HG02678 (cell line): ENCODE results near the gene ZNF598.
"Not testable (repeated sequence)": the region's sequence is repeated elsewhere in the genome, so short reads cannot be mapped to it uniquely, and the experiment has no call there.

Source experiments
- ATAC-seq: cut with Tn5 transposase; IDR thresholded peaks from one replicate; pipeline ENCODE4 v1.9.1; 2021; ENCODE audit warnings: mild to moderate bottlenecking, moderate library complexity; ENCODE audit not compliant: unreplicated experiment

Gene ZNF598

DNA sequence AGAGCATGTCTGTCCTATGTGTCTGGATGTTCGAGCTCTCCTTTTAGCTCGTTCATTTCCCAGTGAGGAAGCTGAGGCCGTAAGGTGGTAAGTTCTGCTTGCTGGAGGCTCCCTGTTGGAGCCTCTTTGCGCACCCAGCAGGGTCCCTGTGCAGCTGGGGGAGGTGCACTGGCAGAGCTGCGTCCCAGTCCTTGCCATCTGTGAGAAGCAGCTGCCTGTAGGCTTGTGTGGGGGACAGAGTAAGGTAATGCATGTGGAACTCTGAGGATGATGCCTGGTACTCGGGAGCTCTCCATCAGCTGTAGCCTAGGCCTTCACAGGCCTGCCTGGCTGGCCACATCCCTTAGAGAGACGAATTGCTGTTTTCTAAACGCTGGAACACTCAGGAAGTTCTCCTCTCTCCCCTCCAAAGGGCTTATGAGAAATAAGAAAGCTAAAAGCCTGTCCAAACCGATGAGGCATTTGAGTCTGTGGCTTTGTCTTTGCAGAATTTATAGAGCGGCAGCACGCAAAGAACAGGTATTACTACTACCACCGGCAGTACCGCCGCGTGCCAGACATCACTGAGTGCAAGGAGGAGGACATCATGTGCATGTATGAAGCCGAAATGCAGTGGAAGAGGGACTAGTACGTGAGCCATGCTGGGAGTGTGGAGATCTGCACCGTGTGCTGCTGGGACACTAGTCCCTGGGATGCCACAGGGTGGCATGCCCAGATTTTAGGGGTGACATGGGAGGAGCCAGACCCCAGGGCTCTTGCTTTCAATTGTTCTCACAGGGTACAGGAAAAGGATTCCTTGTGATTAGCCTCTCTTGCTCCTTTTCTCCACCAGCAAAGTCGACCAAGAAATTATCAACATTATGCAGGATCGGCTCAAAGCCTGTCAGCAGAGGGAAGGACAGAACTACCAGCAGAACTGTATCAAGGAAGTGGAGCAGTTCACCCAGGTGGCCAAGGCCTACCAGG is 48.7 kb downstream of the ZNF598 start:
- no peak for ATAC-seq

DNA sequence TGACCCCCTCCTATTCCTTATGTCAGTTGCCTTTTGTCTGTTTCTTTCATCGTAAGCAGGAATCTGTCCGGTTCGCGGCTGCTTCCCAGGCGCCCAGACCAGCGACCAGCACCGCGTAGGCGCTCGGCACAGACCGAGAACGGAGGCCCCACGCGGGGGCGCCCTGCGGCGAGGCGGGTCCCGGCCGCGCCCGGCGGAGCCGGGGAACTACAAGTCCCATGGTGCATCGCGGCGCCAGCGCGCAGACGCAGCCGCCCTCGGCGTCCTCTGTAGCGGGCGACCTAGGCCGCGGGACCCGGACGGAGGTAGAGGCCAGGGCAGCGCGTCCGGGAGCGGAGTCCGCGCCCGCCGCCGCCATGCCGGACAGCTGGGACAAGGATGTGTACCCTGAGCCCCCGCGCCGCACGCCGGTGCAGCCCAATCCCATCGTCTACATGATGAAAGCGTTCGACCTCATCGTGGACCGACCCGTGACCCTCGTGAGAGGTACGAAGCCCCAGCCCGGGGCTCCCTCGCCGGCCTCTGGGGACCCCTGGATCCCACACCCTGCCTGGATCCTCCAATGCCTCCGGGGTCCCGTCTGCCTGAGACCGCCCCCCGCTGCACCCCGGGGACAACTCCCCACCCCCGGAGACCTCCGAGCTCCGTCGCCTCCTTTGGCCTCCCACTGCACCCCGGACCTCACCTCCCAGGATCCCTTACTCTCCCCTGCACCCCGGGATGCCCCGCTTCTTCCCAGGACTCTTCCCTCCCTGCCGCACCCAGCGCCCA is 50.2 kb downstream of the ZNF598 start, which contains the start of gene NDUFB10:
Gene NDUFB10 (plus strand): TSS at position 270 of the 771 bp plus-strand sequence. CDS start 87 bp downstream, at position 357.
- ATAC-seq: peak; percentile 80

DNA sequence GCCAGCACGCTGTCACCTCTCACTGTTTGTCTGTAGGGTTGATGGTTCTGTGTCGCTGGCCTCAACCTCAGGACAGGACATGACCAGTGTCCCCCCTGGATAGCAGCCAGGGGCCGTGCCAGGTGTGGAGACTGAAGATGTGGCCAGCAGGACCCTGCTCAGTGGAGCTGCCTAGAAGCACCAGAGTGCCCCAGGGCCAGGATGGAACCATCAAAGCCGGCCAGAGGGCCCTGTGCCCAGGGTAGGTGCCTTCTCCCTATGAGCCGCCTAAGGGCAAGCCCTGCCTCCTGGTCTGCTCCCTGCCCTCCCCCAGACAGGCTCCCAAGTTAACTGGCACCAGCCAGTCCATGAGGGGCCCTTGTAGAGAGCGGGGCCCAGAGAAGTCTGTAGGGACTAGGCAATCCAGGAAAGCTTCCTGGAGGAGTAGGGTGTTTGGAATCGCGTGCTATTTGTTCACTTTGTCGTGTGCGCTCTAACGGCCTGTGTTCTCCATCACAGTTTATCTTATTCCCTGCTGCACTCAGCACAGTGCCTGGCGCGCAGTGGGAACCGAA is 50.8 kb downstream of the ZNF598 start:
- no peak for ATAC-seq

DNA sequence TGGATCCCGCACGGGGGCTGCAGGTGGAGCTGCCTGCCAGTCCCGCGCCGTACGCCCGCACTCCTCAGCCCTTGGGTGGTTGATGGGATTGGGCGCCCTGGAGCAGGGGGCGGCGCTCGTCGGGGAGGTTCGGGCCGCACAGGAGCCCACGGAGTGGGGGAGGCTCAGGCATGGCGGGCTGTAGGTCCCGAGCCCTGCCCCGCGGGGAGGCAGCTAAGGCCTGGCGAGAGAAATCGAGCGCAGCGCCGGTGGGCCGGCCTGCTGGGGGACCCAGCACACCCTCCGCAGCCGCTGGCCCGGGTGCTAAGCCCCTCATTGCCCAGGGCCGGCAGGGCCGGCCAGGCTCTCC is 51.5 kb downstream of the ZNF598 start:
- ATAC-seq: not testable (repeated sequence)

DNA sequence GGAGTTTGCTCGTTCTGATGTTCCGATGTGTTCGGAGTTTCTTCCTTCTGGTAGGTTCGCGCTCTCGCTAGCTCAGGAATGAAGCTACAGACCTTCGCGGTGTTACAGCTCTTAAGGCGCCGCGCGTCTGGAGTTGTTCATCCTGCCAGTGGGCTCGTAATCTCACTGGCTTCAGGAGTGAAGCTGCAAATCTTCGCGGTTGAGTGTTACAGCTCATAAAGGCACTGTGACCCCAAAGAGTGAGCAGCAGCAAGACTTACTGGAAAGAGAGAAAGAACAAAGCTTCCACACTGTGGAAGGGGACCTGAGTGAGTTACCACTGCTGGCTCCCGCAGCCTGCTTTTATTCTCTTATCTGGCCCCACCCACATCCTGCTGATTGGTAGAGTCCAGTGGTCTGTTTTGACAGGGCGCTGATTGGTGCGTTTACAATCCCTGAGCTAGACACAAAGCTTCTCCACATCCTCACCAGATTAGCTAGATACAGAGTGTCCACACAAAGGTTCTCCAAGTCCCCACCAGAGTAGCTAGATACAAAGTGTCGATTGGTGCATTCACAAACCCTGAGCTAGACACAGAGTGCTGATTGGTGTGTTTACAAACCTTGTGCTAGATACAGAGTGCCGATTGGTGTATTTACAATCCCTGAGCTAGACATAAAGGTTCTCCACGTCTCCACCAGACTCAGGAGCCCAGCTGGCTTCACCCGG is 52.0 kb downstream of the ZNF598 start:
- ATAC-seq: not testable (repeated sequence)

DNA sequence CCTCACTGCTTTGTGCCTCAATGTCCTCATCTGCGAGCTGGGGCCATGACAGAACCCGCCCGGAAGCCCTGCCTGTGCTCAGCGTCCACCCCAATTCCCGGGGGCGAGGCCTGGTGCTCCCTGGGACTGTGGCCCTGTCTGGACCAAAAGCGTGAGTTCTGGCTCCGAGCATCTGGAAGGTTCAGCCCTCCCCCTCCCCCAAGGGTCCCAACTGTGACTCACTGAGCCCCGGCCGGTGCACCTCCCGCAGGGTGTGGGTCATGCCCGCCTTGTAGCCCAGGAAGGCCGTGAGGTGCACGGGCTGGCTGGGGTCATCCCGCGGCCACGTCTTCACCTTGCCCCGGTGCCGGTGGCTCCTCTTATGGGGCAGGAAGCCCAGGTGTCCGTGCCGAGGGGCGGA is 55.9 kb downstream of the ZNF598 start:
- no peak for ATAC-seq

DNA sequence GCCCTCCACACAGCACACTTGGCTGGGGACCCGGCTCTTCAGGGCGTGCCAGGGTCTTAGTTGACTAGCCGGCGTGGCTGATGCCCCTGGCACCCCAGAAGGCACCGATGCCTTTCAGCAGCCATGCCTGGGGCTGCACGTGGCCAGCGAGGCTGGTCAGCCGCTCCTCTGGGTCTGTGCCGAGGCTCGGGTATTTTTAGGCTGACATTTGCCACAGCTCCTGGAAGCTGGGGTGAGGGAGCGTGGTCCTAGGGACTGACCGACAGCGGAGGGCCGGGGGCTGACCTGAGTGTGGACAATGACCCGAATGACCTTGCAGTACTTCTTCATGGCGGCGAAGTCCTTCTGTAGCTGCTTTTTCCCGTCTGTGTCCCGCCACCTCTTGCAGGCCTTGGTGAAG is 59.1 kb downstream of the ZNF598 start:
- ATAC-seq: no peak

DNA sequence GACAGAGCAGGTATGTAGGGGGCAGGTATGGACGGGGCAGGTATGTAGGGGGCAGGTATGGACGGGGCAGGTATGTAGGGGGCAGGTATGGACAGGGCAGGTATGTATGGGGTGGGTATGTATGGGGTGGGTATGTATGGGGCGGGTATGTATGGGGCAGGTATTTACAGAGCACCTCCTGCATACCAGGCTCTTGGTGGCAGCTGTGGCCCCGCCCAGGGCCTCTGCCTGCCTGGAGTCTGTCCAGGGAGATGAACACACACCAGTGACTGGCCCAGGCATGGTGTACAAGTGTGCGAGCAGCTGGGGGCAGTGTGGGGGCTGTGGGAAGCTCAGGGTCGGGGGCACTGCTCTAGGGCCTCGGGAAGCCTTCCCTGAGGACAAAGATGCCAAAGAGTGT is 59.6 kb downstream of the ZNF598 start:
- no peak for ATAC-seq

DNA sequence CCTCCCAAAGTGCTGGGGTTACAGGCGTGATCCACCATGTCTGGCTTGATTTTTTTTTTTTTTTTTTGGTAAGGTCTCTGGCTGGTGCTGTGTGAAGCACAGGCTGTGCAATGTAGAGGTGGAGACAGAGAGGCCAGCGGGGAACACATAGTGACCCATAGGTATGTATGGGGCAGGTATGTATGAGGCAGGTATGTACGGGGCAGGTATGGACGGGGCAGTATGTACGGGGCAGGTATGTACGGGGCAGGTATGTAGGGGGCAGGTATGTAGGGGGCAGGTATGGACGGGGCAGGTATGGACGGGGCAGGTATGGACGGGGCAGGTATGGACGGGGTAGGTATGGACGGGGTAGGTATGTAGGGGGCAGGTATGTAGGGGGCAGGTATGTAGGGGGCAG is 60.1 kb downstream of the ZNF598 start:
- ATAC-seq: no peak
